BE2C (cell line): ENCODE data around the gene SPOP.

ENCODE experiments used
- DNase-seq: peaks from one replicate; pipeline ENCODE4 v3.0.0-alpha.2; 2020
- H3K27me3 ChIP-seq: fragments of 250-450 bp; sonication (Bioruptor Pico); 2 replicates; pipeline ENCODE4 v1.5.1; 2020; ENCODE audit warnings: mild to moderate bottlenecking
- H3K36me3 ChIP-seq: fragments of 250-450 bp; sonication (Bioruptor Pico); 2 replicates; pipeline ENCODE4 v1.5.1; 2020; ENCODE audit warnings: mild to moderate bottlenecking
- H3K4me1 ChIP-seq: fragments of 250-450 bp; sonication (Bioruptor Pico); 2 replicates; pipeline ENCODE4 v1.5.1; 2020
- H3K4me3 ChIP-seq: 2 replicates; pipeline ENCODE4 v1.5.1; 2011; ENCODE audit warnings: low read depth, low read length
- H3K9me3 ChIP-seq: fragments of 250-450 bp; sonication (Bioruptor Pico); 2 replicates; pipeline ENCODE4 v1.5.1; 2020
- CTCF ChIP-seq: IDR thresholded peaks from 2 replicates; pipeline ENCODE4 v1.5.1; 2012; ENCODE audit warnings: mild to moderate bottlenecking, low read depth, low read length

SPOP gene

GRCh38 chr17:49585422-49586027 is 92.4 kb downstream of the SPOP start:
- Histone ChIP-seq H3K36me3 (no peaks in the 10 kb centered on the region), H3K27me3 (no peaks in the 10 kb centered on the region), H3K4me3 (no peak overlapping the region), H3K9me3 (no peaks in the 10 kb centered on the region), H3K4me1 (no peaks in the 10 kb centered on the region)
- TF ChIP-seq CTCF: peak; percentile 31; the same call in 1 of the 2 replicates
- no peak for DNase-seq

GRCh38 chr17:49583889-49584288 is 94.0 kb downstream of the SPOP start:
- no peak for TF ChIP-seq CTCF
- H3K36me3 ChIP-seq: no peaks in the 10 kb centered on the region

GRCh38 chr17:49583226-49583625 is 94.7 kb downstream of the SPOP start:
- H3K27me3 ChIP-seq: no peaks in the 10 kb centered on the region
- H3K9me3 ChIP-seq: no peaks in the 10 kb centered on the region
- no peak overlapping the region for H3K4me3 ChIP-seq
- TF ChIP-seq CTCF: no peak
- H3K4me1 ChIP-seq: no peaks in the 10 kb centered on the region
- DNase-seq: no peak
- H3K36me3 ChIP-seq: no peaks in the 10 kb centered on the region

More at GRCh38 chr17:49583889-49584288, 94.0 kb downstream of the SPOP start:
- Histone ChIP-seq H3K4me1 (no peaks in the 10 kb centered on the region), H3K4me3 (no peak overlapping the region), H3K9me3 (no peaks in the 10 kb centered on the region), H3K27me3 (no peaks in the 10 kb centered on the region)
- no peak for DNase-seq

- DNase-seq: no peak
These were observed 95.1 kb downstream of the SPOP start for GRCh38 chr17:49582789-49583188.

GRCh38 chr17:49582055-49582722 is 95.7 kb downstream of the SPOP start:
- H3K27me3 ChIP-seq: peaks cover 8% of the 10 kb centered on the region
- no peaks in the 10 kb centered on the region for H3K36me3 ChIP-seq
- H3K9me3 ChIP-seq: no peaks in the 10 kb centered on the region
- TF ChIP-seq CTCF: no peak
- no peaks in the 10 kb centered on the region for H3K4me1 ChIP-seq
- no peak for DNase-seq
- no peak overlapping the region for H3K4me3 ChIP-seq

More at GRCh38 chr17:49582789-49583188, 95.1 kb downstream of the SPOP start:
- Histone ChIP-seq H3K4me1 (no peaks in the 10 kb centered on the region), H3K4me3 (no peak overlapping the region), H3K9me3 (no peaks in the 10 kb centered on the region), H3K36me3 (no peaks in the 10 kb centered on the region), H3K27me3 (peaks cover 2% of the 10 kb centered on the region)
- no peak for TF ChIP-seq CTCF

GRCh38 chr17:49581648-49581998 is 96.3 kb downstream of the SPOP start:
- DNase-seq: no peak
- TF ChIP-seq CTCF: no peak
- H3K27me3 ChIP-seq: peaks cover 14% of the 10 kb centered on the region
- no peaks in the 10 kb centered on the region for H3K4me1 ChIP-seq
- no peak overlapping the region for H3K4me3 ChIP-seq
- H3K36me3 ChIP-seq: no peaks in the 10 kb centered on the region
- H3K9me3 ChIP-seq: no peaks in the 10 kb centered on the region
